Skeletal muscle tissue (tissue), 4 donors: Measurements from ENCODE around the gene RASAL3. TPM values are rescaled to one million over a fixed set of nuclear protein-coding genes. Genes with fewer than 3 reads are reported as not detected.
"Not testable (repeated sequence)": the region's sequence is repeated elsewhere in the genome, so short reads cannot be mapped to it uniquely, and the experiment has no call there.

ENCODE experiments used
- H3K27ac ChIP-seq: one replicate; pipeline ENCODE4 v1.7.0; 2013; ENCODE audit warnings: mild to moderate bottlenecking, low read depth, low read length, inconsistent platforms
- H3K27me3 ChIP-seq, 3 donors: one replicate each; pipeline ENCODE4 v1.7.0; 2013; ENCODE audit warnings: low read length in 3 of 3; ENCODE audit not compliant: control insufficient read depth in 3 of 3, insufficient read depth in 3 of 3
- H3K36me3 ChIP-seq, 3 donors: one replicate each; pipeline ENCODE4 v1.7.0; 2013; ENCODE audit warnings: low read length in 3 of 3; ENCODE audit not compliant: control insufficient read depth in 3 of 3, insufficient read depth in 3 of 3
- H3K4me1 ChIP-seq, 3 donors: one replicate each; pipeline ENCODE4 v1.7.0; 2013; ENCODE audit warnings: low read length in 3 of 3, mild to moderate bottlenecking in 3 of 3; ENCODE audit not compliant: control insufficient read depth in 3 of 3, insufficient read depth in 3 of 3
- H3K4me3 ChIP-seq, 3 donors: one replicate each; pipeline ENCODE4 v1.7.0; 2013; ENCODE audit warnings: low read length in 3 of 3
- H3K9ac ChIP-seq, 3 donors: one replicate each; pipeline ENCODE4 v1.7.0; 2013; ENCODE audit warnings: low read length in 3 of 3, mild to moderate bottlenecking in 3 of 3, moderate library complexity in 2 of 3, low read depth in 1 of 3
- H3K9me3 ChIP-seq, 3 donors: one replicate each; pipeline ENCODE4 v1.7.0; 2013; ENCODE audit warnings: low read length in 3 of 3; ENCODE audit not compliant: control insufficient read depth in 3 of 3
- total RNA-seq: library from RNA; depleted of rRNA; stranded (reverse); fragments of >200 nt; gene quantifications from one replicate; pipeline ENCODE4 v1.2.3, GENCODE V29; 2014
- donor health status: Osteomylitis.

Gene RASAL3
- total RNA-seq, 1 donor from 2014 or later, result 0.52 TPM

GRCh38 chr19:15475169-15475568, 10.8 kb upstream of the RASAL3 start:
- H3K9ac ChIP-seq, result no peak overlapping the region
- no peaks in the 10 kb centered on the region for H3K4me1 ChIP-seq
- peaks cover 3 to 6% (median 4%) of the 10 kb centered on the region in 3 donors for H3K27me3 ChIP-seq
- H3K36me3 ChIP-seq, result no peaks in the 10 kb centered on the region
- no peak overlapping the region for H3K4me3 ChIP-seq
- H3K27ac ChIP-seq, result no peak overlapping the region
- peaks cover 0 to 4% (median 2%) of the 10 kb centered on the region in 3 donors for H3K9me3 ChIP-seq

- not testable (repeated sequence) for H3K36me3 ChIP-seq, H3K4me1 ChIP-seq, H3K27ac ChIP-seq, H3K9ac ChIP-seq, H3K4me3 ChIP-seq, H3K9me3 ChIP-seq
- H3K27me3 ChIP-seq, result peaks cover 16 to 18% (median 16%) of the 10 kb centered on the region in 3 donors
These were observed 9.5 kb upstream of the RASAL3 start for GRCh38 chr19:15473821-15474220.

GRCh38 chr19:15471639-15472101, 7.3 kb upstream of the RASAL3 start:
- Histone ChIP-seq H3K4me1 (peaks cover 0 to 10% (median 8%) of the 10 kb centered on the region in 3 donors), H3K27me3 (peaks cover 23 to 26% (median 23%) of the 10 kb centered on the region in 3 donors), H3K9me3 (peaks cover 0 to 4% (median under 1%) of the 10 kb centered on the region in 3 donors), H3K9ac (no peak overlapping the region), H3K36me3 (no peaks in the 10 kb centered on the region), H3K4me3 (no peak overlapping the region), H3K27ac (no peak overlapping the region)

- peak overlapping the region; percentile 45 to 56 (median 51) for H3K4me3 ChIP-seq
These were observed 5.4 kb upstream of the RASAL3 start for GRCh38 chr19:15469513-15470297.

GRCh38 chr19:15468675-15469512, 4.5 kb upstream of the RASAL3 start:
- Histone ChIP-seq H3K36me3 (no peaks in the 10 kb centered on the region), H3K9ac (no peak overlapping the region), H3K9me3 (no peaks in the 10 kb centered on the region), H3K4me3 (no peak overlapping the region), H3K27ac (no peak overlapping the region), H3K4me1 (peaks cover 0 to 15% (median 8%) of the 10 kb centered on the region in 3 donors), H3K27me3 (peaks cover 24 to 37% (median 26%) of the 10 kb centered on the region in 3 donors)

More at GRCh38 chr19:15469513-15470297, 5.4 kb upstream of the RASAL3 start:
- Histone ChIP-seq H3K9ac (peak overlapping the region in 1 of 3 donors; percentile 16), H3K4me1 (peaks cover 0 to 12% (median 8%) of the 10 kb centered on the region in 3 donors), H3K36me3 (no peaks in the 10 kb centered on the region), H3K27ac (no peak overlapping the region), H3K9me3 (no peaks in the 10 kb centered on the region), H3K27me3 (peaks cover 23 to 31% (median 26%) of the 10 kb centered on the region in 3 donors)

GRCh38 chr19:15467734-15468214, 3.4 kb upstream of the RASAL3 start:
- H3K36me3 ChIP-seq, result no peaks in the 10 kb centered on the region
- H3K4me1 ChIP-seq, result peaks cover 0 to 15% (median 8%) of the 10 kb centered on the region in 3 donors
- H3K4me3 ChIP-seq, result no peak overlapping the region
- H3K27me3 ChIP-seq, result peaks cover 26 to 42% (median 29%) of the 10 kb centered on the region in 3 donors
- no peak overlapping the region for H3K9ac ChIP-seq
- H3K9me3 ChIP-seq, result no peaks in the 10 kb centered on the region
- H3K27ac ChIP-seq, result no peak overlapping the region

- H3K27ac ChIP-seq, result no peak overlapping the region
- H3K4me3 ChIP-seq, result no peak overlapping the region
- H3K9me3 ChIP-seq, result no peaks in the 10 kb centered on the region
- no peak overlapping the region for H3K9ac ChIP-seq
- no peaks in the 10 kb centered on the region for H3K36me3 ChIP-seq
- H3K27me3 ChIP-seq, result peaks cover 26 to 42% (median 29%) of the 10 kb centered on the region in 3 donors
- H3K4me1 ChIP-seq, result peaks cover 0 to 15% (median 8%) of the 10 kb centered on the region in 3 donors
These were observed 2.7 kb upstream of the RASAL3 start for GRCh38 chr19:15466851-15467733.

- H3K4me3 ChIP-seq, result peak overlapping the region in 2 of 3 donors; percentile 35 to 43
- H3K27me3 ChIP-seq, result peaks cover 10 to 27% (median 14%) of the 10 kb centered on the region in 3 donors
- no peak overlapping the region for H3K27ac ChIP-seq
- H3K9me3 ChIP-seq, result no peaks in the 10 kb centered on the region
- no peaks in the 10 kb centered on the region for H3K36me3 ChIP-seq
- H3K4me1 ChIP-seq, result peaks cover 0 to 5% (median 0%) of the 10 kb centered on the region in 3 donors
- H3K9ac ChIP-seq, result peak overlapping the region in 2 of 3 donors; percentile 32 to 33
These were observed 428 bp downstream of the RASAL3 start for GRCh38 chr19:15463861-15464371.

- Histone ChIP-seq H3K27me3 (peaks cover 17 to 33% (median 18%) of the 10 kb centered on the region in 3 donors), H3K36me3 (no peaks in the 10 kb centered on the region), H3K9me3 (no peaks in the 10 kb centered on the region), H3K4me3 (no peak overlapping the region), H3K4me1 (peaks cover 6 to 13% (median 8%) of the 10 kb centered on the region in 3 donors), H3K9ac (no peak overlapping the region), H3K27ac (no peak overlapping the region)
These were observed 2.6 kb downstream of the RASAL3 start for GRCh38 chr19:15461694-15462093.
